CD14-positive monocyte (primary cell): Measurements from ENCODE around the gene MTHFSD. TPM values are rescaled to one million over a fixed set of nuclear protein-coding genes. Genes with fewer than 3 reads are reported as not detected.

Source experiments
- DNase-seq, 3 donors: peaks; one replicate each; pipeline ENCODE4 v3.0.0-alpha.2; 2011 to 2022
- H2AFZ ChIP-seq: 2 replicates; pipeline ENCODE4 v1.6.0; 2012; ENCODE audit warnings: mild to moderate bottlenecking, low read depth, low read length, inconsistent platforms; ENCODE audit not compliant: insufficient read depth, poor library complexity, severe bottlenecking
- H3K27ac ChIP-seq, 2 donors: 1 replicate in 1 of 2; 2 replicates in 1 of 2; pipeline ENCODE4 v1.5.1; 2012 to 2013; ENCODE audit warnings: low read length in 2 of 2, control low read depth in 1 of 2, inconsistent platforms in 1 of 2, low read depth in 1 of 2, mild to moderate bottlenecking in 1 of 2
- H3K27me3 ChIP-seq, 2 donors: one replicate each; pipeline versions ENCODE4 v1.6.0 to v1.6.1; 2011 to 2013; ENCODE audit warnings: low read length in 2 of 2; ENCODE audit not compliant: control insufficient read depth in 2 of 2, insufficient read depth in 2 of 2
- H3K36me3 ChIP-seq, 2 donors: replicated peaks in 1 of 2; 1 replicate in 1 of 2; 2 replicates in 1 of 2; pipeline versions ENCODE4 v1.5.1 to v1.6.1; 2012 to 2013; ENCODE audit warnings: low read length in 2 of 2, control low read depth in 1 of 2, inconsistent platforms in 1 of 2, mild to moderate bottlenecking in 1 of 2; ENCODE audit not compliant: insufficient read depth in 2 of 2, control insufficient read depth in 1 of 2
- H3K4me1 ChIP-seq, 2 donors: 1 replicate in 1 of 2; 2 replicates in 1 of 2; pipeline versions ENCODE4 v1.5.1 to v1.6.1; 2012 to 2013; ENCODE audit warnings: low read length in 2 of 2, control low read depth in 1 of 2, inconsistent platforms in 1 of 2, mild to moderate bottlenecking in 1 of 2, moderate library complexity in 1 of 2; ENCODE audit not compliant: insufficient read depth in 2 of 2, control insufficient read depth in 1 of 2
- H3K4me2 ChIP-seq: replicated peaks from 2 replicates; pipeline ENCODE3; 2012; ENCODE audit warnings: low read length, moderate library complexity, mild to moderate bottlenecking; ENCODE audit not compliant: poor library complexity, severe bottlenecking; ENCODE audit errors: extremely low read depth
- H3K4me3 ChIP-seq, 3 experiments: fragments of 200-600 bp in 1 of 3; sonication (generic) in 1 of 3; replicated peaks in 1 of 3; 1 replicate in 2 of 3; 2 replicates in 1 of 3; pipeline ENCODE4 v1.5.1; 2011 to 2013; ENCODE audit warnings: low read length in 3 of 3, mild to moderate bottlenecking in 3 of 3, control low read depth in 2 of 3, low read depth in 2 of 3, inconsistent platforms in 1 of 3, moderate library complexity in 1 of 3
- H3K79me2 ChIP-seq: 2 replicates; pipeline ENCODE4 v1.6.0; 2012; ENCODE audit warnings: mild to moderate bottlenecking, control low read depth, inconsistent platforms, low read length, moderate library complexity; ENCODE audit not compliant: insufficient read depth
- H3K9ac ChIP-seq: 2 replicates; pipeline ENCODE4 v1.6.0; 2017; ENCODE audit warnings: low read length, mild to moderate bottlenecking; ENCODE audit not compliant: insufficient read depth, poor library complexity, severe bottlenecking
- H3K9me3 ChIP-seq, 2 donors: replicated peaks in 1 of 2; 1 replicate in 1 of 2; 2 replicates in 1 of 2; pipeline versions ENCODE4 v1.5.1 to v1.6.1; 2012 to 2013; ENCODE audit warnings: low read length in 2 of 2, control low read depth in 1 of 2; ENCODE audit not compliant: control insufficient read depth in 1 of 2, insufficient read depth in 1 of 2
- H4K20me1 ChIP-seq: 2 replicates; pipeline ENCODE4 v1.6.0; 2012; ENCODE audit warnings: mild to moderate bottlenecking, low read length, control low read depth, moderate library complexity; ENCODE audit not compliant: insufficient read depth
- H3K27ac Mint-ChIP-seq, 7 donors: one replicate each; pipeline ENCODE4 v1.8.0; 2020; ENCODE audit warnings: mild to moderate bottlenecking in 7 of 7, mixed read lengths in 7 of 7, moderate library complexity in 6 of 7, inconsistent platforms in 2 of 7
- H3K27me3 Mint-ChIP-seq, 3 donors: one replicate each; pipeline ENCODE4 v1.8.0; 2021 to 2022; ENCODE audit warnings: low read depth in 3 of 3, mild to moderate bottlenecking in 3 of 3, mixed read lengths in 3 of 3, moderate library complexity in 3 of 3, inconsistent platforms in 1 of 3
- H3K36me3 Mint-ChIP-seq, 2 donors: one replicate each; pipeline ENCODE4 v1.8.0; 2020; ENCODE audit warnings: mixed read lengths in 2 of 2, inconsistent platforms in 1 of 2, mild to moderate bottlenecking in 1 of 2
- H3K4me1 Mint-ChIP-seq: one replicate; pipeline ENCODE4 v1.8.0; 2020; ENCODE audit warnings: mild to moderate bottlenecking, mixed read lengths
- H3K4me3 Mint-ChIP-seq, 2 donors: one replicate each; pipeline ENCODE4 v1.8.0; 2020; ENCODE audit warnings: mild to moderate bottlenecking in 2 of 2, mixed read lengths in 2 of 2, moderate library complexity in 1 of 2
- H3K9me3 Mint-ChIP-seq, 7 donors: one replicate each; pipeline ENCODE4 v1.8.0; 2020 to 2022; ENCODE audit warnings: mixed read lengths in 7 of 7, mild to moderate bottlenecking in 6 of 7, moderate library complexity in 6 of 7, inconsistent platforms in 2 of 7
- WGBS: methylation state at CpG from one replicate; pipeline ENCODE4 v1.1.5; 2013; ENCODE audit warnings: missing lambda C conversion rate; ENCODE audit not compliant: insufficient coverage; 5-methylcytosine and 5-hydroxymethylcytosine counted together
- intact Hi-C, 2 donors: fragments of 100-400 bp; cut with micrococcal nuclease; formaldehyde crosslinking; loops; one replicate each; pipeline versions ENCODE4 v1.15.0 to v1.15.1; 2023
- polyA plus RNA-seq, 3 donors: library from polyadenylated mRNA; depleted of rRNA in 1 of 3; unstranded in 2 of 3; stranded (reverse) in 1 of 3; fragments of 300-500 nt in 2 of 3; fragments of >200 nt in 1 of 3; fragmentation: Illumina TruSeq in 2 of 3; gene quantifications; 1 replicate in 2 of 3; 2 replicates in 1 of 3; pipeline ENCODE4 v1.2.3, GENCODE V29; 2012 to 2021
- TF ChIP-seq, protein P1 (sequence below): fragments of 200-600 bp; IDR thresholded peaks from one replicate; pipeline ENCODE4 v1.8.0; 2022; ENCODE audit warnings: antibody characterized with exemption, mild to moderate bottlenecking

The MTHFSD gene
- polyA plus RNA-seq, 3 donors: 7.2 to 14.1 (median 11.7) TPM

DNA sequence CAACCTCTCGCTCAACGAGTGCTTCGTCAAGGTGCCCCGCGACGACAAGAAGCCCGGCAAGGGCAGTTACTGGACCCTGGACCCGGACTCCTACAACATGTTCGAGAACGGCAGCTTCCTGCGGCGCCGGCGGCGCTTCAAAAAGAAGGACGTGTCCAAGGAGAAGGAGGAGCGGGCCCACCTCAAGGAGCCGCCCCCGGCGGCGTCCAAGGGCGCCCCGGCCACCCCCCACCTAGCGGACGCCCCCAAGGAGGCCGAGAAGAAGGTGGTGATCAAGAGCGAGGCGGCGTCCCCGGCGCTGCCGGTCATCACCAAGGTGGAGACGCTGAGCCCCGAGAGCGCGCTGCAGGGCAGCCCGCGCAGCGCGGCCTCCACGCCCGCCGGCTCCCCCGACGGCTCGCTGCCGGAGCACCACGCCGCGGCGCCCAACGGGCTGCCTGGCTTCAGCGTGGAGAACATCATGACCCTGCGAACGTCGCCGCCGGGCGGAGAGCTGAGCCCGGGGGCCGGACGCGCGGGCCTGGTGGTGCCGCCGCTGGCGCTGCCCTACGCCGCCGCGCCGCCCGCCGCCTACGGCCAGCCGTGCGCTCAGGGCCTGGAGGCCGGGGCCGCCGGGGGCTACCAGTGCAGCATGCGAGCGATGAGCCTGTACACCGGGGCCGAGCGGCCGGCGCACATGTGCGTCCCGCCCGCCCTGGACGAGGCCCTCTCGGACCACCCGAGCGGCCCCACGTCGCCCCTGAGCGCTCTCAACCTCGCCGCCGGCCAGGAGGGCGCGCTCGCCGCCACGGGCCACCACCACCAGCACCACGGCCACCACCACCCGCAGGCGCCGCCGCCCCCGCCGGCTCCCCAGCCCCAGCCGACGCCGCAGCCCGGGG is 12.9 kb upstream of the MTHFSD start:
- H3K27ac ChIP-seq: no peak overlapping the region
- H3K4me1 Mint-ChIP-seq: peaks cover 22% of the 10 kb centered on the region
- H3K4me3 Mint-ChIP-seq: peak overlapping the region in 1 of 2 donors; percentile 73
- H3K36me3 Mint-ChIP-seq: peaks cover 0 to 3% of the 10 kb centered on the region in 2 donors
- intact Hi-C loops: no loop called here
- TF ChIP-seq, protein P1, sequence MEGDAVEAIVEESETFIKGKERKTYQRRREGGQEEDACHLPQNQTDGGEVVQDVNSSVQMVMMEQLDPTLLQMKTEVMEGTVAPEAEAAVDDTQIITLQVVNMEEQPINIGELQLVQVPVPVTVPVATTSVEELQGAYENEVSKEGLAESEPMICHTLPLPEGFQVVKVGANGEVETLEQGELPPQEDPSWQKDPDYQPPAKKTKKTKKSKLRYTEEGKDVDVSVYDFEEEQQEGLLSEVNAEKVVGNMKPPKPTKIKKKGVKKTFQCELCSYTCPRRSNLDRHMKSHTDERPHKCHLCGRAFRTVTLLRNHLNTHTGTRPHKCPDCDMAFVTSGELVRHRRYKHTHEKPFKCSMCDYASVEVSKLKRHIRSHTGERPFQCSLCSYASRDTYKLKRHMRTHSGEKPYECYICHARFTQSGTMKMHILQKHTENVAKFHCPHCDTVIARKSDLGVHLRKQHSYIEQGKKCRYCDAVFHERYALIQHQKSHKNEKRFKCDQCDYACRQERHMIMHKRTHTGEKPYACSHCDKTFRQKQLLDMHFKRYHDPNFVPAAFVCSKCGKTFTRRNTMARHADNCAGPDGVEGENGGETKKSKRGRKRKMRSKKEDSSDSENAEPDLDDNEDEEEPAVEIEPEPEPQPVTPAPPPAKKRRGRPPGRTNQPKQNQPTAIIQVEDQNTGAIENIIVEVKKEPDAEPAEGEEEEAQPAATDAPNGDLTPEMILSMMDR: no peak
- H3K27ac Mint-ChIP-seq: no peak overlapping the region
- H3K9me3 Mint-ChIP-seq: peaks cover 0 to 13% (median 0%) of the 10 kb centered on the region in 7 donors
- 4% methylated on average over 114 of the region's 116 CpGs for WGBS
- H3K9me3 ChIP-seq: peaks cover 0 to 20% of the 10 kb centered on the region in 2 donors
- H3K27me3 ChIP-seq: peaks cover 44 to 78% of the 10 kb centered on the region in 2 donors
- DNase-seq: no peak
- no peak overlapping the region for H3K9ac ChIP-seq
- no peak overlapping the region for H3K4me2 ChIP-seq
- no peak overlapping the region for H2AFZ ChIP-seq
- H3K4me1 ChIP-seq: peaks cover 4 to 9% of the 10 kb centered on the region in 2 donors
- H3K79me2 ChIP-seq: no peaks in the 10 kb centered on the region
- no peaks in the 10 kb centered on the region for H3K36me3 ChIP-seq
- H3K27me3 Mint-ChIP-seq: peaks cover 73 to 90% (median 79%) of the 10 kb centered on the region in 3 donors
- H3K4me3 ChIP-seq: no peak overlapping the region
- no peaks in the 10 kb centered on the region for H4K20me1 ChIP-seq

DNA sequence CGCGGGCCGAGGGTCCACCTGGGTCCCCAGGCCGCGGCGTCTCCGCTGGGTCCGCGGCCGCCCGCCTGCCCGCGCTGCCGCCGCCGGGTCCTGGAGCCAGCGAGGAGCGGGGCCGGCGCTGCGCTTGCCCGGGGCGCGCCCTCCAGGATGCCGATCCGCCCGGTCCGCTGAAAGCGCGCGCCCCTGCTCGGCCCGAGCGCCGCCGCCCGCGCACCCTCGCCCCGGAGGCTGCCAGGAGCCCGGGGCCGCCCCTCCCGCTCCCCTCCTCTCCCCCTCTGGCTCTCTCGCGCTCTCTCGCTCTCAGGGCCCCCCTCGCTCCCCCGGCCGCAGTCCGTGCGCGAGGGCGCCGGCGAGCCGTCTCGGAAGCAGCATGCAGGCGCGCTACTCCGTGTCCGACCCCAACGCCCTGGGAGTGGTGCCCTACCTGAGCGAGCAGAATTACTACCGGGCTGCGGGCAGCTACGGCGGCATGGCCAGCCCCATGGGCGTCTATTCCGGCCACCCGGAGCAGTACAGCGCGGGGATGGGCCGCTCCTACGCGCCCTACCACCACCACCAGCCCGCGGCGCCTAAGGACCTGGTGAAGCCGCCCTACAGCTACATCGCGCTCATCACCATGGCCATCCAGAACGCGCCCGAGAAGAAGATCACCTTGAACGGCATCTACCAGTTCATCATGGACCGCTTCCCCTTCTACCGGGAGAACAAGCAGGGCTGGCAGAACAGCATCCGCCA is 12.1 kb upstream of the MTHFSD start:
- Histone ChIP-seq H3K27ac (no peak overlapping the region), H3K4me3 (no peak overlapping the region), H3K79me2 (no peaks in the 10 kb centered on the region), H2AFZ (no peak overlapping the region), H3K27me3 (peaks cover 44 to 79% of the 10 kb centered on the region in 2 donors), H3K4me2 (peak overlapping the region; percentile 29), H4K20me1 (no peaks in the 10 kb centered on the region), H3K36me3 (no peaks in the 10 kb centered on the region), H3K9ac (no peak overlapping the region), H3K9me3 (peaks cover 0 to 20% of the 10 kb centered on the region in 2 donors), H3K4me1 (peaks cover 4 to 9% of the 10 kb centered on the region in 2 donors)
- peaks cover 22% of the 10 kb centered on the region for H3K4me1 Mint-ChIP-seq
- H3K36me3 Mint-ChIP-seq: peaks cover 0 to 3% of the 10 kb centered on the region in 2 donors
- no peak for DNase-seq
- WGBS: 2% methylated on average over 87 of the region's 88 CpGs
- intact Hi-C loops: no loop called here
- peak overlapping the region in 1 of 2 donors; percentile 73 for H3K4me3 Mint-ChIP-seq
- peaks cover 0 to 12% (median 0%) of the 10 kb centered on the region in 7 donors for H3K9me3 Mint-ChIP-seq
- TF ChIP-seq, protein P1: no peak
- H3K27me3 Mint-ChIP-seq: peaks cover 78 to 91% (median 79%) of the 10 kb centered on the region in 3 donors
- H3K27ac Mint-ChIP-seq: no peak overlapping the region
